ENCODE data around the gene RIC8A. TPM values are rescaled to one million over a fixed set of nuclear protein-coding genes. Genes with fewer than 3 reads are reported as not detected.

Gene RIC8A
- total and polyA plus RNA-seq, 2 of the 13 experiments (the other 11 are each of a cell fraction or from before 2014, with no cell fraction given): 62.1 to 63.8 TPM

- no peak for TF ChIP-seq GATA4 (IDR thresholded peaks at IDR 0.05; ENCODE audit: borderline replicate concordance, low read depth)
- TF ChIP-seq PHF20 (CRISPR knock-in tag; IDR thresholded peaks at IDR 0.05): peak; percentile 67
- TF ChIP-seq SP1 (IDR thresholded peaks at IDR 0.05): no peak
- TF ChIP-seq SP1 (CRISPR knock-in tag; IDR thresholded peaks at IDR 0.05): 0 out of 2 replicates have a peak, but pooled peaks have one; percentile 16
- no peak for TF ChIP-seq ZNF816 (CRISPR knock-in tag; IDR thresholded peaks at IDR 0.05; ENCODE audit: borderline replicate concordance)
- TF ChIP-seq ZNF598 (CRISPR knock-in tag; IDR thresholded peaks at IDR 0.05; ENCODE audit: borderline replicate concordance): peak; percentile 30; the same call in 1 of the 2 replicates
- no peak for TF ChIP-seq KDM5A (IDR thresholded peaks at IDR 0.05; ENCODE audit: borderline replicate concordance, low read length)
- TF ChIP-seq PLRG1 (conservative IDR thresholded peaks at IDR 0.05): no peak
- TF ChIP-seq XRCC5 (optimal IDR thresholded peaks at IDR 0.05; ENCODE audit: low read length): peak; percentile 73
- TF ChIP-seq ZNF33A (CRISPR knock-in tag; IDR thresholded peaks at IDR 0.05; ENCODE audit: borderline replicate concordance): no peak
- no peak for TF ChIP-seq ZNF678 (CRISPR knock-in tag; IDR thresholded peaks at IDR 0.05)
- no peak for TF ChIP-seq MIER2 (CRISPR knock-in tag; IDR thresholded peaks at IDR 0.05)
- peak; percentile 98 for TF ChIP-seq ZFP91 (CRISPR knock-in tag; IDR thresholded peaks at IDR 0.05; ENCODE audit: borderline replicate concordance)
- peak; percentile 35; the same call in 1 of the 2 replicates for TF ChIP-seq MAZ (IDR thresholded peaks at IDR 0.05; ENCODE audit: borderline replicate concordance, low read depth, low read length)
- TF ChIP-seq MAZ (CRISPR knock-in tag; IDR thresholded peaks at IDR 0.05; ENCODE audit: low read depth): no peak; the same call in 1 of the 2 replicates
- TF ChIP-seq CENPX (CRISPR knock-in tag; IDR thresholded peaks at IDR 0.05): no peak
- TF ChIP-seq TOE1 (CRISPR knock-in tag; IDR thresholded peaks at IDR 0.05): no peak
- 0 out of 2 replicates have a peak, but pooled peaks have one; percentile 53 for TF ChIP-seq TARDBP (CRISPR knock-in tag; IDR thresholded peaks at IDR 0.05)
- TF ChIP-seq SMYD3 (CRISPR knock-in tag; IDR thresholded peaks at IDR 0.05): no peak
- no peak for TF ChIP-seq CC2D1A (CRISPR knock-in tag; IDR thresholded peaks at IDR 0.05)
- TF ChIP-seq ZMAT3 (CRISPR knock-in tag; conservative IDR thresholded peaks at IDR 0.05): peak; percentile 65; the same call in 1 of the 2 replicates
- TF ChIP-seq ZNF431 (CRISPR knock-in tag; IDR thresholded peaks at IDR 0.05; ENCODE audit: borderline replicate concordance, low read depth): no peak
- peak; percentile 73 for TF ChIP-seq POLR2G (IDR thresholded peaks at IDR 0.05; ENCODE audit: low read depth, low read length)
- TF ChIP-seq DR1 (CRISPR knock-in tag; IDR thresholded peaks at IDR 0.05): peak; percentile 49; the same call in 1 of the 2 replicates
- TF ChIP-seq ISX (CRISPR knock-in tag; conservative IDR thresholded peaks at IDR 0.05): peak; percentile 86; the same call in 1 of the 2 replicates
- TF ChIP-seq RXRA (CRISPR knock-in tag; IDR thresholded peaks at IDR 0.05): no peak
- TF ChIP-seq ZBTB33 (CRISPR knock-in tag; IDR thresholded peaks at IDR 0.05): no peak
- TF ChIP-seq ZGPAT (CRISPR knock-in tag; IDR thresholded peaks at IDR 0.05): no peak
Observed at GRCh38 chr11:208181-208916, 841 bp downstream of the RIC8A start (continued).
